GM18526 (cell line): ENCODE measurements around the gene ZNF8.
A peak's percentile ranks its signal among the peaks of the same experiment; 100 is the strongest.

Source experiments
- POLR2A ChIP-seq: IDR thresholded peaks from 3 replicates; pipeline ENCODE4 v1.6.1; 2011; ENCODE audit not compliant: insufficient read length; ENCODE audit errors: extremely low read depth

ZNF8 gene

GRCh38 chr19:58318297-58318696 lies 39.5 kb downstream of the ZNF8 start:
- no peak for TF ChIP-seq POLR2A

- TF ChIP-seq POLR2A = no peak
Measured at GRCh38 chr19:58319241-58319640, 40.5 kb downstream of the ZNF8 start.

GRCh38 chr19:58325311-58326022 lies 46.7 kb downstream of the ZNF8 start:
- TF ChIP-seq POLR2A = no peak

DNA sequence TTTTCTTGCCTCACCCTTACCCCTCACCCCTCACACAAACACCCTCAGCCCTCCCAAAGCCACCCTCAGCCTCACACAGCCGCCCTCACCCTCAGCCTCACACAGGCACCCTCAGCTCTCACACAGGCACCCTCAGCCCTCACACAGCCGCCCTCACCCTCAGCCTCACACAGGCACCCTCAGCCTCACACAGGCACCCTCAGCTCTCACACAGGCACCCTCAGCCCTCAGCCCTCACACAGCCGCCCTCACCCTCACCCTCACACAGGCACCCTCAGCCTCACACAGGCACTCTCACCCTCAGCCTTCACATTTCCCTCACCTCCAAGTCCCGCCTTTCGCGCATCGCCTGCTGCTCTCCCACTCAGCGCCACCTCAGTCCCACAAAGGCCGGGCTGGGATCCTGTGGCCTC lies 47.8 kb downstream of the ZNF8 start:
- TF ChIP-seq POLR2A = no peak

GRCh38 chr19:58326914-58327726 lies 48.4 kb downstream of the ZNF8 start, which contains the start of gene ZSCAN22:
Gene ZSCAN22 (plus strand): TSS chr19:58326994. CDS start chr19:58334803, 7,809 bp downstream.
- TF ChIP-seq POLR2A = no peak

- TF ChIP-seq POLR2A = no peak
Measured at GRCh38 chr19:58328999-58329398, 50.2 kb downstream of the ZNF8 start.

DNA sequence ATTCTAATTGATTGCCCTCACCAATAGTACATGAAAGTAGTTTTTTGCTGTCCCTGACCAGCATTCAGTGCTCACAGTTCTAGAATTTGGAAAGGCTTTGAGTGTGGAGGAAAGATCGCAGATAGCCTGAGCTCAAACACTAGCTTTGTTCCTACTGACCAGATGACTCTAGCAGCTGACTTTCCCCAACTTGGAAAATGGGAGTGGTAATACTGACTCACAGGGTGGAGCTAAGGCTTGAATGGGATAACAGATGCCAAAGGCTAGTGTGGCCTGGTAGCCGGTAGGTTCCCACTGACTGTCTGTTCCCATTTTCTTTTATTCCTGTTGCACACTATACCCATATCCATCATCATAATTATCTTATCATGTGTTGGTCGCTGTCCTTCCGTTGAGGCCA lies 51.7 kb downstream of the ZNF8 start:
- TF ChIP-seq POLR2A = no peak

- TF ChIP-seq POLR2A = no peak
Measured at GRCh38 chr19:58332697-58333096, 53.9 kb downstream of the ZNF8 start.

GRCh38 chr19:58334691-58335249 lies 56.0 kb downstream of the ZNF8 start:
- no peak for TF ChIP-seq POLR2A

- no peak for TF ChIP-seq POLR2A
Measured at GRCh38 chr19:58335630-58336029, 56.9 kb downstream of the ZNF8 start.

DNA sequence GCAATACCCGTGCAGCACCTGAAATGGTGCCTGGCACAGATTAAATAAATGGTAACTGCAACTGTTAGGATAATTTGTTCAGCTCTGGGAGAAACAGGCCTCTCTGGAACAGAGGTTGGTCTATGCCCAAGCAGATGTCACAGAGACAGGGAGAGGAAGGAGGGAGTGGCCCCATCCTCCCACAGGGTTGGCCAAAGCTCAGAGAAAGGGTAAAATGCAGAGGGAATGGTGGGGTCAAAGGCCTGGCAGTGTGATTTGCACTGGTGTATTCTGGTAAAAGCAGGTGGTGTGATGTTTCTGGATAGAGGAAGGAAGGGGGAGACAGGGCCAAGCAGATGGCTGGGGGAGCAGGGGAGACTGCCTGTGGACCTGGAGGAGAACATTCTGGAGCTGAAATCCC lies 57.5 kb downstream of the ZNF8 start:
- no peak for TF ChIP-seq POLR2A

GRCh38 chr19:58336820-58337219 lies 58.1 kb downstream of the ZNF8 start:
- TF ChIP-seq POLR2A = no peak

- TF ChIP-seq POLR2A = no peak
Measured at GRCh38 chr19:58338336-58338735, 59.6 kb downstream of the ZNF8 start.

- TF ChIP-seq POLR2A = no peak
Measured at GRCh38 chr19:58338825-58339558, 60.2 kb downstream of the ZNF8 start.

DNA sequence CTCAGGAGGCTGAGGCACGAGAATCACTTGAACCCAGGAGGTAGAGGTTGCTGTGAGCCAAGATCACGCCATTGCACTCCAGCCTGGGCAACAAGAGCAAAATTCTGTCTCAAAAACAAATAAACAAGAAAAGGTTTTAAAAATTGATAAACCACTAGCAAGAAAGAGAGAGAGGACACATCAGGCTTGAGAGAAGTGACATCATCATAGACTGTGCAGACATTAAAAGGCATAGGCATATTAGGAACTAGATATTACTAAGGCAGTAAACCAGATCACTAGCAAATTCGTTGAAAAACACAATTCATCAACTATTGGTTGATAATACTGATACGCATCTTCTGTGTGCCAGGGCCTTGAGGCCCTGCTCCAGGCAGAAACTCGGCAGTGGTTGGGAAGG lies 66.8 kb downstream of the ZNF8 start:
- no peak for TF ChIP-seq POLR2A

GRCh38 chr19:58346961-58347929 lies 68.5 kb downstream of the ZNF8 start:
- TF ChIP-seq POLR2A = peak; percentile 68
